Measurements from ENCODE around the gene ELFN1. TPM values are rescaled to one million over a fixed set of nuclear protein-coding genes. Genes with fewer than 3 reads are reported as not detected.

Gene ELFN1
- total and polyA plus RNA-seq, 4 donors: 0.43 to 3.5 (median 3.4) TPM

- Histone ChIP-seq H3K36me3 (ENCODE audit: control insufficient read depth in 4 of 4, insufficient read depth in 3 of 4, low read depth in 1 of 4, low read length in 3 of 4) (no peaks in the 10 kb centered on the region), H3K27ac (ENCODE audit: low read depth in 1 of 2, low read length in 2 of 2) (no peak overlapping the region), H3K27me3 (ENCODE audit: control insufficient read depth in 4 of 4, insufficient read depth in 4 of 4, low read length in 3 of 4) (no peaks in the 10 kb centered on the region), H3K4me3 (ENCODE audit: low read depth in 1 of 3, low read length in 3 of 3) (no peak overlapping the region), H3K9me3 (ENCODE audit: control insufficient read depth in 4 of 4, low read length in 3 of 4) (peaks cover 9 to 21% (median 14%) of the 10 kb centered on the region in 4 donors), H3K4me1 (ENCODE audit: control insufficient read depth in 4 of 4, insufficient read depth in 4 of 4, low read length in 3 of 4) (no peaks in the 10 kb centered on the region), H3K9ac (ENCODE audit: low read depth in 1 of 2, low read length in 2 of 2) (no peak overlapping the region)
- TF ChIP-seq RXRA (IDR thresholded peaks at IDR 0.05): no peak
- no peak for TF ChIP-seq FOXA1 (IDR thresholded peaks at IDR 0.05)
- TF ChIP-seq EGR1 (IDR thresholded peaks at IDR 0.05; ENCODE audit: low read depth in 2 of 2): no peak
- no peak for TF ChIP-seq CTCF (IDR thresholded peaks at IDR 0.05; ENCODE audit: low read depth, low read length, missing input control)
- TF ChIP-seq TAF1 (conservative IDR thresholded peaks at IDR 0.05): no peak
- TF ChIP-seq MAX (IDR thresholded peaks at IDR 0.05): no peak
- TF ChIP-seq HNF4G (IDR thresholded peaks at IDR 0.05): no peak
- TF ChIP-seq YY1 (IDR thresholded peaks at IDR 0.05): no peak
- WGBS: 73% methylated on average over 15 of the region's 15 CpGs
- DNase-seq (ENCODE audit: low spot score): no peak
Observed at GRCh38 chr7:1639532-1640175, 30.4 kb upstream of the ELFN1 start.

GRCh38 chr7:1640376-1641172, 29.5 kb upstream of the ELFN1 start:
- no peak overlapping the region for H3K9ac ChIP-seq (ENCODE audit: low read depth in 1 of 2, low read length in 2 of 2)
- no peak overlapping the region for H3K4me3 ChIP-seq (ENCODE audit: low read depth in 1 of 3, low read length in 3 of 3)
- TF ChIP-seq ZBTB33 (IDR thresholded peaks at IDR 0.05): no peak
- H3K4me1 ChIP-seq (ENCODE audit: control insufficient read depth in 4 of 4, insufficient read depth in 4 of 4, low read length in 3 of 4): no peaks in the 10 kb centered on the region
- no peak overlapping the region for H3K27ac ChIP-seq (ENCODE audit: low read depth in 1 of 2, low read length in 2 of 2)
- DNase-seq (ENCODE audit: low spot score): no peak
- H3K27me3 ChIP-seq (ENCODE audit: control insufficient read depth in 4 of 4, insufficient read depth in 4 of 4, low read length in 3 of 4): no peaks in the 10 kb centered on the region
- WGBS: 78% methylated on average over 21 of the region's 21 CpGs
- H3K9me3 ChIP-seq (ENCODE audit: control insufficient read depth in 4 of 4, low read length in 3 of 4): peaks cover 5 to 15% (median 9%) of the 10 kb centered on the region in 4 donors
- no peaks in the 10 kb centered on the region for H3K36me3 ChIP-seq (ENCODE audit: control insufficient read depth in 4 of 4, insufficient read depth in 3 of 4, low read depth in 1 of 4, low read length in 3 of 4)

GRCh38 chr7:1641173-1641572, 28.9 kb upstream of the ELFN1 start:
- H3K27ac ChIP-seq (ENCODE audit: low read depth in 1 of 2, low read length in 2 of 2): no peak overlapping the region
- H3K9ac ChIP-seq (ENCODE audit: low read depth in 1 of 2, low read length in 2 of 2): no peak overlapping the region
- DNase-seq (ENCODE audit: low spot score): no peak
- H3K4me3 ChIP-seq (ENCODE audit: low read depth in 1 of 3, low read length in 3 of 3): no peak overlapping the region
- H3K4me1 ChIP-seq (ENCODE audit: control insufficient read depth in 4 of 4, insufficient read depth in 4 of 4, low read length in 3 of 4): no peaks in the 10 kb centered on the region
- TF ChIP-seq JUND (IDR thresholded peaks at IDR 0.05): no peak
- TF ChIP-seq HNF4A (conservative IDR thresholded peaks at IDR 0.05): no peak
- TF ChIP-seq REST (IDR thresholded peaks at IDR 0.05): no peak
- no peak for TF ChIP-seq RAD21 (IDR thresholded peaks at IDR 0.05)
- no peak for TF ChIP-seq HNF4G (IDR thresholded peaks at IDR 0.05)
- no peak for TF ChIP-seq FOXA1 (IDR thresholded peaks at IDR 0.05)
- TF ChIP-seq EGR1 (IDR thresholded peaks at IDR 0.05; ENCODE audit: low read depth in 2 of 2): no peak
- no peak for TF ChIP-seq NR2F2 (IDR thresholded peaks at IDR 0.05)
- TF ChIP-seq TAF1 (conservative IDR thresholded peaks at IDR 0.05): no peak
- TF ChIP-seq CTCF (IDR thresholded peaks at IDR 0.05; ENCODE audit: low read depth, low read length, missing input control): no peak
- TF ChIP-seq ATF3 (IDR thresholded peaks at IDR 0.05): no peak
- no peak for TF ChIP-seq FOXA2 (IDR thresholded peaks at IDR 0.05)
- H3K36me3 ChIP-seq (ENCODE audit: control insufficient read depth in 4 of 4, insufficient read depth in 3 of 4, low read depth in 1 of 4, low read length in 3 of 4): no peaks in the 10 kb centered on the region
- H3K9me3 ChIP-seq (ENCODE audit: control insufficient read depth in 4 of 4, low read length in 3 of 4): peaks cover 4 to 12% (median 7%) of the 10 kb centered on the region in 4 donors
- H3K27me3 ChIP-seq (ENCODE audit: control insufficient read depth in 4 of 4, insufficient read depth in 4 of 4, low read length in 3 of 4): no peaks in the 10 kb centered on the region
- 83% methylated on average over 11 of the region's 11 CpGs for WGBS
